ENCODE results near the gene REN.

REN gene

DNA sequence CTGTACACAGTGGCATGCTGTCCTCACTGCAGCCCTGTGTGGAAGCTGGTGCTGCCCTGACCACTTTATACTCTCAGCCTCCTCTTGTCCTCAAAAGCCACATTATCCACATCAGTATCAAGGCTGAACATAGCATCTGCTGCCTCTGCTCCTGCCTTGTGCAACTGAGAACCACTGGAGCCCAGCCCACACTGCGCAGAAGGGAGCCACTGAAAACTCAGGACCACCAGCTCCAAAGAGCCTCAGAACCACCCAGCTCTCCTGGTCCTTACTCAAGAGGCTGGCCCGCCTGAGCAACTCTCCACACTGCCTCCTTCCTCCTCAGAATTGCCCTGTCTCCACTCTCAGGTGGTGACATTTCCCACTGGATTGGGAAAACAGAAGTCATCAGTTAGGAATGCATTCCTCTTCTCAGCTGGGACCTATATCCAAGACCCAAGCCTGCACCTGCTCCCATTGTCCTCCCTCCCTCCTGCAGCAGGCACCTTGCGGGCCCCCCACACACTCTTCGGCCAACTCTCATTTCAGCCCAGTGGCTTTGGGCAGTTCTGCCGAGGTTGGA, 37.1 kb upstream of the REN start:
- H3K9me3 ChIP-seq (ENCODE audit: control insufficient read depth, low read length) = no peaks in the 10 kb centered on the region
- H3K4ac ChIP-seq (ENCODE audit: low read depth in 1 of 2, low read length in 2 of 2) = no peak overlapping the region
- no peak overlapping the region for H2AK5ac ChIP-seq (ENCODE audit: low read length, severe bottlenecking)
- H3K4me1 ChIP-seq (ENCODE audit: control insufficient read depth, insufficient read depth, low read depth, low read length) = peaks cover 20% of the 10 kb centered on the region
- no peaks in the 10 kb centered on the region for H3K36me3 ChIP-seq (ENCODE audit: control insufficient read depth in 1 of 2, insufficient read depth in 2 of 2, low read depth in 1 of 2, low read length in 2 of 2)
- no peak overlapping the region for H2BK15ac ChIP-seq (ENCODE audit: low read depth, poor library complexity, severe bottlenecking)
- H3K14ac ChIP-seq (ENCODE audit: low read length in 2 of 2) = no peak overlapping the region
- peaks cover 16 to 57% of the 10 kb centered on the region in 2 experiments for H3K27me3 ChIP-seq (ENCODE audit: control insufficient read depth in 1 of 2, insufficient read depth in 1 of 2, low read length in 2 of 2)
- H4K91ac ChIP-seq (ENCODE audit: low read length) = no peak overlapping the region
- no peak overlapping the region for H4K8ac ChIP-seq (ENCODE audit: low read length)
- no peak overlapping the region for H3K9ac ChIP-seq (ENCODE audit: low read length)
- no peak overlapping the region for H3K23ac ChIP-seq (ENCODE audit: low read length in 2 of 2)
- no peak overlapping the region for H2BK5ac ChIP-seq (ENCODE audit: low read depth, low read length, poor library complexity, severe bottlenecking)
- H3K4me3 ChIP-seq (ENCODE audit: insufficient read depth in 1 of 2, low read depth in 1 of 2, low read length in 2 of 2) = no peak overlapping the region
- no peak overlapping the region for H2BK12ac ChIP-seq (ENCODE audit: low read length in 2 of 2)
- H3K79me1 ChIP-seq (replicated peaks; ENCODE audit: low read length, poor library complexity, severe bottlenecking) = no peaks in the 10 kb centered on the region
- no peak overlapping the region for H3K27ac ChIP-seq (ENCODE audit: low read length, poor library complexity, severe bottlenecking)
- DNase-seq = no peak
- whole genome bisulfite sequencing = 79% methylated on average over 5 of the region's 5 CpGs
- no peak overlapping the region for H2AFZ ChIP-seq (ENCODE audit: low read depth, low read length)
- H2BK120ac ChIP-seq (ENCODE audit: low read depth, low read length) = no peak overlapping the region
- no peak overlapping the region for H3K18ac ChIP-seq (ENCODE audit: low read depth in 1 of 2, low read length in 2 of 2)
- no peak overlapping the region for H3K4me2 ChIP-seq (ENCODE audit: low read length, poor library complexity, severe bottlenecking)

DNA sequence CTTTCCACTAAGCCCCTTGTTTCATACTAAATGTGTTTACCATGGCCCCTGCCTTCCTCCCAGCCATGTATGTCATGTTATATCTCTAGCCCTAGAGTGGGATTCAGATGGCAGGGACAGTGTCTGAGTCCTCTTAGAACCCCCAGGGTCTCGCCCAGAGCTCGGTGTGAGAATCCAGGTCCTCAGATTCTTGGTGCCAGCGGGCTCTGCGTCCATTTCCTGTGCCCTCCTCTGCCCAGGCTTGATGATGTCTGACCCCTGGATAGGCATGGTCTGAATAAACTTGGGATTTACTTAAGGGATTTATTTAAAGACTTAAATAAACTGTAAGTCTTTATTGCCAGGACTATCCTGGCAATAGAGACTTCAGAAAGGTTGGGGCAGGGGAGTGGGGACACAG, 36.3 kb upstream of the REN start:
- 88% methylated on average over 4 of the region's 4 CpGs for WGBS
- H3K9ac ChIP-seq (ENCODE audit: low read length) = no peak overlapping the region
- peaks cover 16 to 60% of the 10 kb centered on the region in 2 experiments for H3K27me3 ChIP-seq (ENCODE audit: control insufficient read depth in 1 of 2, insufficient read depth in 1 of 2, low read length in 2 of 2)
- no peak overlapping the region for H3K4me2 ChIP-seq (ENCODE audit: low read length, poor library complexity, severe bottlenecking)
- H2BK120ac ChIP-seq (ENCODE audit: low read depth, low read length) = no peak overlapping the region
- H3K4me1 ChIP-seq (ENCODE audit: control insufficient read depth, insufficient read depth, low read depth, low read length) = peaks cover 23% of the 10 kb centered on the region
- H3K79me1 ChIP-seq (replicated peaks; ENCODE audit: low read length, poor library complexity, severe bottlenecking) = no peaks in the 10 kb centered on the region
- DNase-seq = no peak
- H3K36me3 ChIP-seq (ENCODE audit: control insufficient read depth in 1 of 2, insufficient read depth in 2 of 2, low read depth in 1 of 2, low read length in 2 of 2) = no peaks in the 10 kb centered on the region
- H3K9me3 ChIP-seq (ENCODE audit: control insufficient read depth, low read length) = no peaks in the 10 kb centered on the region
- no peak overlapping the region for H2AFZ ChIP-seq (ENCODE audit: low read depth, low read length)
- no peak overlapping the region for H3K14ac ChIP-seq (ENCODE audit: low read length in 2 of 2)
- H4K8ac ChIP-seq (ENCODE audit: low read length) = no peak overlapping the region
- H3K27ac ChIP-seq (ENCODE audit: low read length, poor library complexity, severe bottlenecking) = no peak overlapping the region
- no peak overlapping the region for H3K23ac ChIP-seq (ENCODE audit: low read length in 2 of 2)
- H2BK12ac ChIP-seq (ENCODE audit: low read length in 2 of 2) = no peak overlapping the region
- H2AK5ac ChIP-seq (ENCODE audit: low read length, severe bottlenecking) = no peak overlapping the region
- no peak overlapping the region for H3K4ac ChIP-seq (ENCODE audit: low read depth in 1 of 2, low read length in 2 of 2)
- H3K18ac ChIP-seq (ENCODE audit: low read depth in 1 of 2, low read length in 2 of 2) = no peak overlapping the region
- H3K4me3 ChIP-seq (ENCODE audit: insufficient read depth in 1 of 2, low read depth in 1 of 2, low read length in 2 of 2) = no peak overlapping the region
- H4K91ac ChIP-seq (ENCODE audit: low read length) = no peak overlapping the region
- H2BK15ac ChIP-seq (ENCODE audit: low read depth, poor library complexity, severe bottlenecking) = no peak overlapping the region
- no peak overlapping the region for H2BK5ac ChIP-seq (ENCODE audit: low read depth, low read length, poor library complexity, severe bottlenecking)

DNA sequence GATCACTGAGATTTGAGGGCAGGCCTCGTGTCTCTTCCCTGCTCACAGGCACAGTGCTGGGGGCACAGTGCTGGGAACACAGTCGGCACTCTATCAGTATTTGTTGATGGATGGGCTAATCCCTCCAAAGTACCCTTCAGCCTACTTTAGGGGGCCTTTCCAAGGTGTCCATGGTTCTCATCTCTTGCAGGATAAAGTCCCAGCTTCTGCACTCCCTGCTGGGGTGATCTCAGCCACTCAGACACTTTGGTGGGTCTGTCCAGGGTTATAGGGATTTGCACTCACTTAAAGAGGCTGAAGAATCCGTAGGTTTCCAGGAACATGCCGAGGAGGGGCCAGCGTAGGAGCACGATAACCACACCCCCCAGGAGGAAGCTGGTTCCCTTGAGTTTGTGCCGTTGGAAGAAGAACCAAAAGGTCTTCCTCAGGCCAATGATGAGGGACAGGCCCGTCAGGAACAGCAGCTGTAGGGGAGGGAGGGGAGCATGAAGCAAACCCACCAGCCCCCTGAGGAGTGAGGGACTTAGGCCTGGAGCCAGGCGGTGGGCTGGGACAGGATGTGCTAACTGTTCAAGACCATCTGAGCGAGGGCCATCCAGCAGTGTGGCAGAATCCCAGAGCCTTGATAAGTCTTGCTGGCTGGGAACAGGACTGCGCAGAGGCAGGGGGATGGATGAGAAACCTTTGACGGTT, 35.4 kb upstream of the REN start:
- no peak overlapping the region for H2BK12ac ChIP-seq (ENCODE audit: low read length in 2 of 2)
- no peaks in the 10 kb centered on the region for H3K9me3 ChIP-seq (ENCODE audit: control insufficient read depth, low read length)
- no peak overlapping the region for H3K14ac ChIP-seq (ENCODE audit: low read length in 2 of 2)
- no peak overlapping the region for H3K4ac ChIP-seq (ENCODE audit: low read depth in 1 of 2, low read length in 2 of 2)
- no peak overlapping the region for H2BK15ac ChIP-seq (ENCODE audit: low read depth, poor library complexity, severe bottlenecking)
- DNase-seq = no peak
- H4K91ac ChIP-seq (ENCODE audit: low read length) = no peak overlapping the region
- H3K23ac ChIP-seq (ENCODE audit: low read length in 2 of 2) = no peak overlapping the region
- peaks cover 11 to 67% of the 10 kb centered on the region in 2 experiments for H3K27me3 ChIP-seq (ENCODE audit: control insufficient read depth in 1 of 2, insufficient read depth in 1 of 2, low read length in 2 of 2)
- WGBS = 90% methylated on average over 11 of the region's 12 CpGs
- H3K9ac ChIP-seq (ENCODE audit: low read length) = no peak overlapping the region
- no peak overlapping the region for H3K4me3 ChIP-seq (ENCODE audit: insufficient read depth in 1 of 2, low read depth in 1 of 2, low read length in 2 of 2)
- H3K4me1 ChIP-seq (ENCODE audit: control insufficient read depth, insufficient read depth, low read depth, low read length) = peaks cover 28% of the 10 kb centered on the region
- no peak overlapping the region for H3K27ac ChIP-seq (ENCODE audit: low read length, poor library complexity, severe bottlenecking)
- no peak overlapping the region for H3K18ac ChIP-seq (ENCODE audit: low read depth in 1 of 2, low read length in 2 of 2)
- no peaks in the 10 kb centered on the region for H3K36me3 ChIP-seq (ENCODE audit: control insufficient read depth in 1 of 2, insufficient read depth in 2 of 2, low read depth in 1 of 2, low read length in 2 of 2)
- H4K8ac ChIP-seq (ENCODE audit: low read length) = no peak overlapping the region
- H3K4me2 ChIP-seq (ENCODE audit: low read length, poor library complexity, severe bottlenecking) = no peak overlapping the region
- no peaks in the 10 kb centered on the region for H3K79me1 ChIP-seq (replicated peaks; ENCODE audit: low read length, poor library complexity, severe bottlenecking)
- no peak overlapping the region for H2BK5ac ChIP-seq (ENCODE audit: low read depth, low read length, poor library complexity, severe bottlenecking)
- no peak overlapping the region for H2BK120ac ChIP-seq (ENCODE audit: low read depth, low read length)
- H2AK5ac ChIP-seq (ENCODE audit: low read length, severe bottlenecking) = no peak overlapping the region
- H2AFZ ChIP-seq (ENCODE audit: low read depth, low read length) = no peak overlapping the region

DNA sequence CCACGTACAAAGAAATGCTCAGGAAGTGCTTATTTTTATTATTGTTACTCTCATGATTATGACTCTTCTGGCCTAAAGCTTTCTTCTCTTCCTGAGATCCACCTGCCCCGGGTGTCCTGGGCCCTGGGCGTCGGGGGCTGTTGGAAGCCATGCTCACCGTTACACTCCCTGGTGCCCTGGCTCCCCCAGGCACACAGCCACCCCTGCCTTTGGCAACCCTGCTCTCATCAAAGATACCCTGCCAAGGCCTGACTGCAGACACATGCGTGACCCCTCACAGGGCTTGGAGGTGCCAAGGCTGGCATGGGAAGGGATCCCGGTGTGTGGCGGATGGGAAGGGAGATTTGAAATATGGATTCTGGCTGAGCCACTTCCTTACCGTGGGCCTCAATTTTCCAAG, 33.4 kb upstream of the REN start:
- no peak overlapping the region for H3K27ac ChIP-seq (ENCODE audit: low read length, poor library complexity, severe bottlenecking)
- H2AFZ ChIP-seq (ENCODE audit: low read depth, low read length) = no peak overlapping the region
- H3K4ac ChIP-seq (ENCODE audit: low read depth in 1 of 2, low read length in 2 of 2) = no peak overlapping the region
- no peaks in the 10 kb centered on the region for H3K79me1 ChIP-seq (replicated peaks; ENCODE audit: low read length, poor library complexity, severe bottlenecking)
- H2BK12ac ChIP-seq (ENCODE audit: low read length in 2 of 2) = no peak overlapping the region
- H2BK120ac ChIP-seq (ENCODE audit: low read depth, low read length) = no peak overlapping the region
- H3K14ac ChIP-seq (ENCODE audit: low read length in 2 of 2) = no peak overlapping the region
- H2BK15ac ChIP-seq (ENCODE audit: low read depth, poor library complexity, severe bottlenecking) = no peak overlapping the region
- no peak overlapping the region for H3K23ac ChIP-seq (ENCODE audit: low read length in 2 of 2)
- no peak overlapping the region for H2AK5ac ChIP-seq (ENCODE audit: low read length, severe bottlenecking)
- WGBS = 94% methylated on average over 9 of the region's 9 CpGs
- no peak overlapping the region for H3K18ac ChIP-seq (ENCODE audit: low read depth in 1 of 2, low read length in 2 of 2)
- no peaks in the 10 kb centered on the region for H3K9me3 ChIP-seq (ENCODE audit: control insufficient read depth, low read length)
- peaks cover 45% of the 10 kb centered on the region for H3K4me1 ChIP-seq (ENCODE audit: control insufficient read depth, insufficient read depth, low read depth, low read length)
- no peaks in the 10 kb centered on the region for H3K36me3 ChIP-seq (ENCODE audit: control insufficient read depth in 1 of 2, insufficient read depth in 2 of 2, low read depth in 1 of 2, low read length in 2 of 2)
- H2BK5ac ChIP-seq (ENCODE audit: low read depth, low read length, poor library complexity, severe bottlenecking) = no peak overlapping the region
- H3K9ac ChIP-seq (ENCODE audit: low read length) = no peak overlapping the region
- no peak overlapping the region for H4K91ac ChIP-seq (ENCODE audit: low read length)
- no peak overlapping the region for H3K4me2 ChIP-seq (ENCODE audit: low read length, poor library complexity, severe bottlenecking)
- peaks cover 5 to 83% of the 10 kb centered on the region in 2 experiments for H3K27me3 ChIP-seq (ENCODE audit: control insufficient read depth in 1 of 2, insufficient read depth in 1 of 2, low read length in 2 of 2)
- no peak overlapping the region for H4K8ac ChIP-seq (ENCODE audit: low read length)
- no peak overlapping the region for H3K4me3 ChIP-seq (ENCODE audit: insufficient read depth in 1 of 2, low read depth in 1 of 2, low read length in 2 of 2)
- DNase-seq = no peak
